ENCODE results near the gene HS6ST1.
"Not testable (repeated sequence)": the region's sequence is repeated elsewhere in the genome, so short reads cannot be mapped to it uniquely, and the experiment has no call there.

The HS6ST1 gene

GRCh38 chr2:128265608-128265993 is 53.1 kb downstream of the HS6ST1 start:
- H3K9me3 Mint-ChIP-seq; DNase-seq (ENCODE audit: low spot score in 2 of 2); H3K4me3 Mint-ChIP-seq; H3K4me1 Mint-ChIP-seq; H3K36me3 Mint-ChIP-seq (ENCODE audit: insufficient read depth); H3K27ac Mint-ChIP-seq (ENCODE audit: low read depth); H3K27me3 Mint-ChIP-seq; ATAC-seq (replicated peaks; ENCODE audit: extremely low read depth, poor library complexity, severe bottlenecking): not testable (repeated sequence)

GRCh38 chr2:128264881-128265607 is 53.6 kb downstream of the HS6ST1 start:
- Mint-ChIP-seq H3K27me3 (no peaks in the 10 kb centered on the region), H3K9me3 (no peaks in the 10 kb centered on the region), H3K4me3 (no peak overlapping the region), H3K4me1 (peaks cover 6% of the 10 kb centered on the region), H3K27ac (ENCODE audit: low read depth) (no peak overlapping the region), H3K36me3 (ENCODE audit: insufficient read depth) (peaks cover 4% of the 10 kb centered on the region)
- DNase-seq (ENCODE audit: low spot score in 2 of 2) (no peak), ATAC-seq (replicated peaks; ENCODE audit: extremely low read depth, poor library complexity, severe bottlenecking) (no peak)

- peaks cover 6% of the 10 kb centered on the region for H3K4me1 Mint-ChIP-seq
- no peaks in the 10 kb centered on the region for H3K9me3 Mint-ChIP-seq
- peaks cover 7% of the 10 kb centered on the region for H3K36me3 Mint-ChIP-seq (ENCODE audit: insufficient read depth)
- H3K27ac Mint-ChIP-seq (ENCODE audit: low read depth), result no peak overlapping the region
- ATAC-seq (replicated peaks; ENCODE audit: extremely low read depth, poor library complexity, severe bottlenecking) (no peak), DNase-seq (ENCODE audit: low spot score in 2 of 2) (no peak)
- H3K4me3 Mint-ChIP-seq, result no peak overlapping the region
- no peaks in the 10 kb centered on the region for H3K27me3 Mint-ChIP-seq
Observed at GRCh38 chr2:128263902-128264331, 54.8 kb downstream of the HS6ST1 start.

GRCh38 chr2:128262315-128263253 is 56.1 kb downstream of the HS6ST1 start:
- no peak for DNase-seq (ENCODE audit: low spot score in 2 of 2)
- Mint-ChIP-seq H3K36me3 (ENCODE audit: insufficient read depth) (peaks cover 8% of the 10 kb centered on the region), H3K9me3 (no peaks in the 10 kb centered on the region), H3K4me3 (no peak overlapping the region), H3K4me1 (peaks cover 6% of the 10 kb centered on the region), H3K27me3 (no peaks in the 10 kb centered on the region), H3K27ac (ENCODE audit: low read depth) (peak overlapping the region; percentile 37)
- ATAC-seq (replicated peaks; ENCODE audit: extremely low read depth, poor library complexity, severe bottlenecking), result no peak

- DNase-seq (ENCODE audit: low spot score in 2 of 2) (no peak), ATAC-seq (replicated peaks; ENCODE audit: extremely low read depth, poor library complexity, severe bottlenecking) (no peak)
- H3K4me1 Mint-ChIP-seq, result peaks cover 6% of the 10 kb centered on the region
- H3K27ac Mint-ChIP-seq (ENCODE audit: low read depth), result no peak overlapping the region
- H3K4me3 Mint-ChIP-seq, result no peak overlapping the region
- no peaks in the 10 kb centered on the region for H3K27me3 Mint-ChIP-seq
- H3K9me3 Mint-ChIP-seq, result no peaks in the 10 kb centered on the region
- peaks cover 8% of the 10 kb centered on the region for H3K36me3 Mint-ChIP-seq (ENCODE audit: insufficient read depth)
Observed at GRCh38 chr2:128261245-128262128, 57.2 kb downstream of the HS6ST1 start.

GRCh38 chr2:128260239-128261138 is 58.2 kb downstream of the HS6ST1 start:
- H3K36me3 Mint-ChIP-seq (ENCODE audit: insufficient read depth), result peaks cover 8% of the 10 kb centered on the region
- H3K4me3 Mint-ChIP-seq, result no peak overlapping the region
- DNase-seq (ENCODE audit: low spot score in 2 of 2) (no peak), ATAC-seq (replicated peaks; ENCODE audit: extremely low read depth, poor library complexity, severe bottlenecking) (no peak)
- H3K4me1 Mint-ChIP-seq, result peaks cover 6% of the 10 kb centered on the region
- peaks cover 3% of the 10 kb centered on the region for H3K27me3 Mint-ChIP-seq
- no peak overlapping the region for H3K27ac Mint-ChIP-seq (ENCODE audit: low read depth)
- H3K9me3 Mint-ChIP-seq, result no peaks in the 10 kb centered on the region

GRCh38 chr2:128259585-128259984 is 59.1 kb downstream of the HS6ST1 start:
- Mint-ChIP-seq H3K9me3 (no peaks in the 10 kb centered on the region), H3K4me3 (no peak overlapping the region), H3K27ac (ENCODE audit: low read depth) (no peak overlapping the region), H3K27me3 (peaks cover 11% of the 10 kb centered on the region), H3K36me3 (ENCODE audit: insufficient read depth) (peaks cover 8% of the 10 kb centered on the region), H3K4me1 (peaks cover 6% of the 10 kb centered on the region)
- DNase-seq (ENCODE audit: low spot score in 2 of 2), result no peak
- ATAC-seq (replicated peaks; ENCODE audit: extremely low read depth, poor library complexity, severe bottlenecking), result no peak

GRCh38 chr2:128258218-128258617 is 60.5 kb downstream of the HS6ST1 start:
- ATAC-seq (replicated peaks; ENCODE audit: extremely low read depth, poor library complexity, severe bottlenecking) (no peak), DNase-seq (ENCODE audit: low spot score in 2 of 2) (no peak)
- no peaks in the 10 kb centered on the region for H3K9me3 Mint-ChIP-seq
- H3K27ac Mint-ChIP-seq (ENCODE audit: low read depth), result no peak overlapping the region
- H3K4me1 Mint-ChIP-seq, result peaks cover 6% of the 10 kb centered on the region
- peaks cover 7% of the 10 kb centered on the region for H3K36me3 Mint-ChIP-seq (ENCODE audit: insufficient read depth)
- H3K4me3 Mint-ChIP-seq, result no peak overlapping the region
- peaks cover 11% of the 10 kb centered on the region for H3K27me3 Mint-ChIP-seq

- H3K27ac Mint-ChIP-seq (ENCODE audit: low read depth), result peak overlapping the region; percentile 65
- no peak for DNase-seq (ENCODE audit: low spot score in 2 of 2)
Observed at GRCh38 chr2:128252501-128252900, 66.2 kb downstream of the HS6ST1 start.

GRCh38 chr2:128252086-128252485 is 66.6 kb downstream of the HS6ST1 start:
- H3K4me1 Mint-ChIP-seq; H3K4me3 Mint-ChIP-seq; H3K9me3 Mint-ChIP-seq; H3K36me3 Mint-ChIP-seq (ENCODE audit: insufficient read depth); ATAC-seq (replicated peaks; ENCODE audit: extremely low read depth, poor library complexity, severe bottlenecking); DNase-seq (ENCODE audit: low spot score in 2 of 2): not testable (repeated sequence)
- Mint-ChIP-seq H3K27ac (ENCODE audit: low read depth) (peak overlapping the region; percentile 65), H3K27me3 (peaks cover 21% of the 10 kb centered on the region)

More at GRCh38 chr2:128252501-128252900, 66.2 kb downstream of the HS6ST1 start:
- peaks cover 21% of the 10 kb centered on the region for H3K27me3 Mint-ChIP-seq
- no peak for ATAC-seq (replicated peaks; ENCODE audit: extremely low read depth, poor library complexity, severe bottlenecking)
- no peak overlapping the region for H3K4me3 Mint-ChIP-seq
- no peaks in the 10 kb centered on the region for H3K9me3 Mint-ChIP-seq
- no peaks in the 10 kb centered on the region for H3K4me1 Mint-ChIP-seq
- H3K36me3 Mint-ChIP-seq (ENCODE audit: insufficient read depth), result no peaks in the 10 kb centered on the region

GRCh38 chr2:128250229-128251025 is 68.2 kb downstream of the HS6ST1 start:
- no peak for DNase-seq (ENCODE audit: low spot score in 2 of 2)
- Mint-ChIP-seq H3K4me3 (no peak overlapping the region), H3K27ac (ENCODE audit: low read depth) (no peak overlapping the region), H3K4me1 (peaks cover 10% of the 10 kb centered on the region), H3K9me3 (no peaks in the 10 kb centered on the region), H3K36me3 (ENCODE audit: insufficient read depth) (no peaks in the 10 kb centered on the region), H3K27me3 (peaks cover 17% of the 10 kb centered on the region)
- ATAC-seq (replicated peaks; ENCODE audit: extremely low read depth, poor library complexity, severe bottlenecking), result no peak

Measured in central memory CD8-positive, alpha-beta T cell (primary cell).